GM18909 (cell line): Measurements from ENCODE around the gene NEUROD4.

Experiments used
- ATAC-seq: cut with Tn5 transposase; IDR thresholded peaks from one replicate; pipeline ENCODE4 v1.9.1; 2021; ENCODE audit warnings: mild to moderate bottlenecking; ENCODE audit not compliant: unreplicated experiment, poor library complexity

NEUROD4 gene

DNA sequence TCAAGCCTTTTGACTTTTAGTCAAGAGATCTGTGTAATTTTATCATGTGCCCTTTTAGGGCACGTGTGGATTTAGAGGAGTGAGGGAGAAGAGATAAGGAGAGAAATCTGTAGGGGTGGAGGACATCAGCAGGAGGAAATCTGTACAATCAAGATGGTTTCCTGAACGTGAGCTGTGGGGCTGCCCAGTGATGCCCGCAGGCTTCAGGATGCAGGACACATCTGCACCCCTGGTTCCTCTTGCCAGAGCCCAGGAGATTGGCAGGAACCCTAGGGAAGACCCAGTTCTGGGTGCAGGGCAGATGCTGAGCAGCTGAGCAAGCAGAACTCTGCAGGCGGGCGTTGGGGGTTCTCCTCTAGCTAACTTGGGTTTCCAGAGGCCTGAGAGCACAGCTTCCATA lies 23.6 kb upstream of the NEUROD4 start:
- no peak for ATAC-seq

GRCh38 chr12:54997929-54998522 lies 21.7 kb upstream of the NEUROD4 start:
- ATAC-seq: no peak

GRCh38 chr12:54998958-54999510 lies 20.7 kb upstream of the NEUROD4 start:
- ATAC-seq: no peak

DNA sequence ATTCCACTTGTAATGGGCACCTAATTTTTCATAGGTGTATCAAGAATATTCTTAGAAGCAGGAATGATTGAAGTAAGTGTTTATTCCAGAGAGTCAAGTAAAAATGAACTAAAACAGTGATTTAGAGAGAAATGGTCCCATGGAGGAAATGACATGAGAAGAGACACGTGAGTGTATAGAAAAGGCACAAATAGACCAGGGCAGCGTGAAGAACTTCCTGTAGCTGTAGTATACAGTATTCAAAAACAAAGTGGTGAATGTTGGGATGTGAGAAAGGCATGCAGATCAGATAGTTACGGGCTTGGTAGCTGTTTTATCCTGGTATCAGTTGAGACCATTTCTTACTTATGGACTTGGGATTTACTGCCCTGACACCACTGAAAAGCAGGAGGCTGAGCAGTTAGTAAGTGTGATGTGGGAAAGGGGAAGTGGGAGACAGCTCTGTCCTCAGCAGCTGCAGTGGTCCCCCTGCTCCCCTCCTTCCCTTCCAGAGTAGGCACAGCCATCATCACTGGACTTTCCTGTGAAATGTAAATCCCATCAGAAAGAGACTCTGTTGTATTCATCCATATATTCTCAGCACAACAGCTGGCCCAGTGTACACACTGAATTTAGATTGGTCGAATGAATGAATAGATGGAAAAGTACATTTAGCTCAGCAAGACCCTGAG lies 18.4 kb upstream of the NEUROD4 start:
- no peak for ATAC-seq

GRCh38 chr12:55002355-55002754 lies 17.4 kb upstream of the NEUROD4 start:
- no peak for ATAC-seq

- ATAC-seq: no peak
Observed at GRCh38 chr12:55008944-55009585, 10.7 kb upstream of the NEUROD4 start.

- no peak for ATAC-seq
Observed at GRCh38 chr12:55017416-55017925, 2.3 kb upstream of the NEUROD4 start.

DNA sequence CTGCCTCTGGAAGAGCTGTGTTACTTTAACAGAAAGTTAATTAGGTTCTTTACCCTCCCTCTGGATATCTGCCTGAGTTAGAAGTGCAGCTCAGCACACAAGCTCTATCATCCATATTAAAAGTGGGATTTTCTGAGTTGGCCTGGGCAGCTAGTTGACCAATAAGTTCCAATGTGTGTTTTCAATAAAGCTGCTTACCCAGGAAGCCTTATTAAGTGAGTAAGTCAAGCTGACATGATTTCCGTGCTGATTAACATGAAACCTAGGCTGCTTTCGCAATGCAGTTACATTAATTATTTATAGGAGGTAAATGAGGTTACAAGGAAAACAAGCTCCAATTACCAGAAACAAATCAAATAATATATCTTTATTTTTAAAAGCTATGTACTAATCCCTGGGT lies 4.8 kb downstream of the NEUROD4 start:
- ATAC-seq: no peak

GRCh38 chr12:55025508-55025907 lies 5.7 kb downstream of the NEUROD4 start:
- no peak for ATAC-seq

- no peak for ATAC-seq
Observed at GRCh38 chr12:55034218-55034617, 14.4 kb downstream of the NEUROD4 start.

- ATAC-seq: no peak
Observed at GRCh38 chr12:55036326-55037115, 16.7 kb downstream of the NEUROD4 start.

DNA sequence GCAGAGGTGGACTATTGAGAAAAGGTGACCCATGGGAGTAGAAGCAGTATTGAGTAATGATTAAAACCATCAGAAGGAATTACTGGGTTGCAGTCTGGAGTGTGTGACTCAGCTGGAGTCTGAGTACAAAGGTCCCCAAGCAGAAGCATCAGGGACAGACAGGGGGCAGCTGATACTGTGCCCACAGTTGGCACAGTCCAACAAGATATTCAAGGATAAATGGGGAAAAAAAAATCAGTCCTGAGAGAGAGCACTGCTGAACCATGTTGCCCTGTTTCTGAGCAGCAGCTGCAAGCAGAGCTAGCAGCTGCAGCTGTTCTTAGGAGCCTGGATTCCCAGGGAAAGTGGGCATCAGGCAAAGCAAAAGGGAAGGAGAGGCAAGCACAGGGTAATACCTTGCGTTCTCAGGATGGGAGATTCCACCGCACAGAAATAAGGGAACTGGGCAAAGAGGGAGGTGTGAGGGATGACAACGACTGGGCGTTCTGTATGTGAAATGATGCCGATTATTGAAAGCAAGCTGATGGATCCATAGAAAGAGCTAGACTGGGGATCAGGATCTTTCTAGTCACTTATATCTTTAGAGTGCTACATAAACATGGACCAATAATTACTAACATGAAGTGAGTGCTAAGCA lies 17.7 kb downstream of the NEUROD4 start:
- no peak for ATAC-seq

- ATAC-seq: no peak
Observed at GRCh38 chr12:55039395-55040354, 19.9 kb downstream of the NEUROD4 start.

GRCh38 chr12:55041345-55042055 lies 21.7 kb downstream of the NEUROD4 start:
- ATAC-seq: no peak

GRCh38 chr12:55043542-55043941 lies 23.8 kb downstream of the NEUROD4 start:
- ATAC-seq: no peak

DNA sequence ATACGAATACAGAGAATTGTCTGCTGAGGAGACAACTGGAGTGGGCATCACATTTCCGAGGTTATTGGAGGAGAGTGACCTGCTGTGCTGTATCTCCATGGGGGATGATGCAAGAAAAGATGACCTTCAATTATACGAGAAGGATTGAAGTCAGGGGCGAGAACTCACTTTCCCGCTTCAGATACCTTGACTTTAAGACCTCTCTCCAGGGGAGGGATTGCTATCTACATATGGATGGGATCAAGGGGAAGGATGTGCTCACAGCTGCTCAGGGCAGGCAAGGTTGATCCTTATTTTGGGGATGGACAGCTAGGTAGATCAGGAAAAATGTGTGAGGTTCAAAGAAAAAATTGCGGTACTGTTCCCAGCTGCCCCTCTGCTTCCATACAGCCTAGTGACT lies 24.4 kb downstream of the NEUROD4 start:
- ATAC-seq: no peak

- ATAC-seq: no peak
Observed at GRCh38 chr12:55049676-55050075, 29.9 kb downstream of the NEUROD4 start.

- no peak for ATAC-seq
Observed at GRCh38 chr12:55051197-55051947, 31.6 kb downstream of the NEUROD4 start.
